Lung (tissue), 12 donors: ENCODE data around the gene TBC1D5. TPM values are rescaled to one million over a fixed set of nuclear protein-coding genes. Genes with fewer than 3 reads are reported as not detected.

Source experiments
- ATAC-seq: fragments of 200-7000 bp; cut with Tn5 transposase; one replicate; pipeline ENCODE4 v1.9.1; 2020; ENCODE audit warnings: moderate number of reproducible peaks; ENCODE audit not compliant: insufficient read depth, low FRiP score
- DNase-seq, 3 donors: peaks; one replicate each; pipeline ENCODE4 v3.0.0-alpha.2; 2013 to 2017
- H3K27ac ChIP-seq, 2 donors: one replicate each; pipeline ENCODE4 v1.5.1; 2013; ENCODE audit warnings: mild to moderate bottlenecking in 2 of 2, moderate library complexity in 2 of 2, control low read depth in 1 of 2, inconsistent platforms in 1 of 2, low read depth in 1 of 2, low read length in 1 of 2
- H3K27me3 ChIP-seq, 3 donors: one replicate each; pipeline ENCODE4 v1.5.1; 2013; ENCODE audit warnings: low read length in 2 of 3; ENCODE audit not compliant: control insufficient read depth in 3 of 3, insufficient read depth in 3 of 3
- H3K36me3 ChIP-seq, 4 donors: one replicate each; pipeline ENCODE4 v1.5.1; 2013; ENCODE audit warnings: low read length in 4 of 4, mild to moderate bottlenecking in 1 of 4, moderate library complexity in 1 of 4; ENCODE audit not compliant: control insufficient read depth in 4 of 4, insufficient read depth in 4 of 4
- H3K4me1 ChIP-seq, 5 donors: one replicate each; pipeline ENCODE4 v1.5.1; 2013; ENCODE audit warnings: low read length in 5 of 5, mild to moderate bottlenecking in 2 of 5, moderate library complexity in 1 of 5; ENCODE audit not compliant: control insufficient read depth in 5 of 5, insufficient read depth in 5 of 5
- H3K4me3 ChIP-seq: one replicate; pipeline ENCODE4 v1.5.1; 2013; ENCODE audit warnings: mild to moderate bottlenecking, control low read depth, moderate library complexity
- H3K9ac ChIP-seq, 2 donors: one replicate each; pipeline ENCODE4 v1.5.1; 2013; ENCODE audit warnings: low read length in 2 of 2, control low read depth in 1 of 2; ENCODE audit not compliant: insufficient read depth in 1 of 2
- H3K9me3 ChIP-seq, 4 donors: one replicate each; pipeline ENCODE4 v1.5.1; 2013; ENCODE audit warnings: low read length in 3 of 4, mild to moderate bottlenecking in 1 of 4, moderate library complexity in 1 of 4; ENCODE audit not compliant: control insufficient read depth in 4 of 4, insufficient read depth in 3 of 4
- CTCF ChIP-seq: IDR thresholded peaks from 2 replicates; pipeline ENCODE4 v1.5.1; 2012; ENCODE audit warnings: mild to moderate bottlenecking; ENCODE audit errors: control extremely low read depth, extremely low read depth
- WGBS, 2 donors: extraction: QIAGEN DNeasy Blood & Tissue Kit; methylation state at CpG; one replicate each; pipeline ENCODE4 v1.1.7; 2013; 5-methylcytosine and 5-hydroxymethylcytosine counted together
- polyA plus RNA-seq, 2 donors: library from polyadenylated mRNA; stranded (reverse); fragments of 200-250 nt; gene quantifications; one replicate each; pipeline ENCODE4 v1.2.1, GENCODE V29; 2013
- total RNA-seq, 2 donors: library from RNA; depleted of rRNA in 1 of 2; stranded (reverse); fragments of >200 nt in 1 of 2; gene quantifications; one replicate each; pipeline ENCODE4 v1.2.1, GENCODE V29; 2014 to 2021
- donor health status: control.
- donor health status: control.
- donor health status: Bipolar disorder and iron deficiency.
- donor health status: healthy.
- donor health status: DM: yes; HTN: yes; CAD: no.

The TBC1D5 gene
- total and polyA plus RNA-seq, 4 donors: 8.7 to 111 (median 39.6) TPM

GRCh38 chr3:17579289-17580031 is 163.0 kb downstream of the TBC1D5 start:
- WGBS, 2 donors: 67 to 77% methylated on average over 3 of the region's 3 CpGs
- Histone ChIP-seq H3K9me3 (no peaks in the 10 kb centered on the region), H3K4me3 (no peak overlapping the region), H3K36me3 (no peaks in the 10 kb centered on the region), H3K27ac (no peak overlapping the region), H3K27me3 (no peaks in the 10 kb centered on the region), H3K4me1 (peaks cover 0 to 4% (median 0%) of the 10 kb centered on the region in 5 donors), H3K9ac (no peak overlapping the region)
- no peak for ATAC-seq
- TF ChIP-seq CTCF: no peak
- DNase-seq: no peak

- Histone ChIP-seq H3K27me3 (no peaks in the 10 kb centered on the region), H3K9ac (no peak overlapping the region), H3K4me1 (peaks cover 0 to 6% (median 0%) of the 10 kb centered on the region in 5 donors), H3K9me3 (no peaks in the 10 kb centered on the region), H3K4me3 (no peak overlapping the region), H3K27ac (no peak overlapping the region), H3K36me3 (no peaks in the 10 kb centered on the region)
- WGBS, 2 donors: 70 to 84% methylated on average over 4 of the region's 4 CpGs
- TF ChIP-seq CTCF: no peak
- no peak for ATAC-seq
- DNase-seq: peak in 1 of 3 donors; percentile 11
These were observed 164.5 kb downstream of the TBC1D5 start for GRCh38 chr3:17577796-17578520.

- Histone ChIP-seq H3K9me3 (no peaks in the 10 kb centered on the region), H3K4me3 (no peak overlapping the region), H3K36me3 (no peaks in the 10 kb centered on the region), H3K9ac (no peak overlapping the region), H3K27me3 (no peaks in the 10 kb centered on the region), H3K4me1 (peaks cover 0 to 8% (median 0%) of the 10 kb centered on the region in 5 donors), H3K27ac (no peak overlapping the region)
- WGBS, 2 donors: 78 to 83% methylated on average over 1 of the region's 1 CpG
- no peak for ATAC-seq
- no peak for TF ChIP-seq CTCF
- no peak for DNase-seq
These were observed 169.0 kb downstream of the TBC1D5 start for GRCh38 chr3:17573396-17573795.
